Measurements from ENCODE around the gene SOWAHD.
A peak's percentile ranks its signal among the peaks of the same experiment; 100 is the strongest.
"Not testable (repeated sequence)": the region's sequence is repeated elsewhere in the genome, so short reads cannot be mapped to it uniquely, and the experiment has no call there.

SOWAHD gene

GRCh38 chrX:119759248-119759766, 919 bp downstream of the SOWAHD start:
- DNase-seq, result no peak

GRCh38 chrX:119760026-119760877, 1.9 kb downstream of the SOWAHD start:
- no peak for DNase-seq

- DNase-seq, result no peak
Measured at GRCh38 chrX:119762718-119763117, 4.3 kb downstream of the SOWAHD start.

- no peak for DNase-seq
Measured at GRCh38 chrX:119763181-119763580, 4.8 kb downstream of the SOWAHD start.

- no peak for DNase-seq
Measured at GRCh38 chrX:119763836-119764387, 5.5 kb downstream of the SOWAHD start.

GRCh38 chrX:119768436-119768835, 10.0 kb downstream of the SOWAHD start:
- not testable (repeated sequence) for DNase-seq

- DNase-seq, result not testable (repeated sequence)
Measured at GRCh38 chrX:119769388-119769787, 11.0 kb downstream of the SOWAHD start.

GRCh38 chrX:119775517-119776238, 17.3 kb downstream of the SOWAHD start:
- DNase-seq, result no peak

- DNase-seq, result no peak
Measured at GRCh38 chrX:119778829-119779228, 20.4 kb downstream of the SOWAHD start.

GRCh38 chrX:119783026-119783425, 24.6 kb downstream of the SOWAHD start:
- no peak for DNase-seq

- peak; percentile 1 for DNase-seq
Measured at GRCh38 chrX:119784747-119785446, 26.5 kb downstream of the SOWAHD start.

- no peak for DNase-seq
Measured at GRCh38 chrX:119790977-119791436, 32.6 kb downstream of the SOWAHD start.

- peak; percentile 69 for DNase-seq
Measured at GRCh38 chrX:119791437-119792231, 33.2 kb downstream of the SOWAHD start, which contains the start of gene RPL39. TSS of gene RPL39 (minus strand) at chrX:119791630. CDS start at chrX:119791576, 54 bp downstream.

- no peak for DNase-seq
Measured at GRCh38 chrX:119801253-119802221, 43.1 kb downstream of the SOWAHD start.

GRCh38 chrX:119802546-119802945, 44.2 kb downstream of the SOWAHD start:
- no peak for DNase-seq

GRCh38 chrX:119808461-119808860, 50.1 kb downstream of the SOWAHD start:
- not testable (repeated sequence) for DNase-seq

- DNase-seq, result no peak
Measured at GRCh38 chrX:119809185-119809666, 50.8 kb downstream of the SOWAHD start.

Data from KG1 (cell line).